Loucy (cell line): ENCODE measurements around the gene EIF2B1.
"Not testable (repeated sequence)": the region's sequence is repeated elsewhere in the genome, so short reads cannot be mapped to it uniquely, and the experiment has no call there.

Experiments used
- H2AFZ ChIP-seq: fragments of 200-600 bp; sonication (generic); 2 replicates; pipeline ENCODE4 v1.6.0; 2016; ENCODE audit warnings: antibody characterized with exemption, mild to moderate bottlenecking, low read length, moderate library complexity
- H3F3A ChIP-seq: fragments of 200-600 bp; 2 replicates; pipeline ENCODE4 v1.6.0; 2016; ENCODE audit warnings: antibody characterized with exemption, low read depth, mild to moderate bottlenecking
- H3K27me3 ChIP-seq: fragments of 200-600 bp; sonication (generic); 2 replicates; pipeline ENCODE4 v1.6.1; 2014; ENCODE audit warnings: low read length, mild to moderate bottlenecking; ENCODE audit not compliant: insufficient read depth, poor library complexity, severe bottlenecking
- H3K36me3 ChIP-seq: fragments of 200-600 bp; sonication (generic); 2 replicates; pipeline ENCODE4 v1.6.1; 2016; ENCODE audit warnings: low read length; ENCODE audit not compliant: insufficient read depth
- H3K4me1 ChIP-seq: fragments of 200-600 bp; sonication (generic); 2 replicates; pipeline ENCODE4 v1.5.1; 2014; ENCODE audit warnings: low read length, mild to moderate bottlenecking; ENCODE audit not compliant: insufficient read depth, poor library complexity, severe bottlenecking
- H3K4me2 ChIP-seq: fragments of 200-600 bp; sonication (generic); 2 replicates; pipeline ENCODE4 v1.6.0; 2014; ENCODE audit warnings: antibody characterized with exemption, low read length, low read depth, mild to moderate bottlenecking; ENCODE audit not compliant: poor library complexity, severe bottlenecking
- H3K4me3 ChIP-seq: fragments of 200-600 bp; sonication (generic); 2 replicates; pipeline ENCODE4 v1.5.1; 2014; ENCODE audit warnings: low read length, mild to moderate bottlenecking, mixed read lengths; ENCODE audit not compliant: poor library complexity, severe bottlenecking
- H3K79me2 ChIP-seq: fragments of 200-600 bp; sonication (generic); 2 replicates; pipeline ENCODE4 v1.6.1; 2014; ENCODE audit warnings: low read length; ENCODE audit not compliant: insufficient read depth
- H3K9ac ChIP-seq: fragments of 200-600 bp; sonication (generic); 2 replicates; pipeline ENCODE4 v1.6.0; 2014; ENCODE audit warnings: mild to moderate bottlenecking, low read depth, low read length, moderate library complexity; ENCODE audit not compliant: poor library complexity, severe bottlenecking
- H3K9me2 ChIP-seq: fragments of 200-600 bp; sonication (generic); replicated peaks from 2 replicates; pipeline ENCODE4 v1.6.1; 2016; ENCODE audit warnings: low read depth, low read length, mixed read lengths
- H3K9me3 ChIP-seq: fragments of 200-600 bp; sonication (generic); 2 replicates; pipeline ENCODE4 v1.6.1; 2014; ENCODE audit warnings: mild to moderate bottlenecking, antibody characterized with exemption, low read length, low read depth; ENCODE audit not compliant: insufficient read depth
- H4K20me1 ChIP-seq: fragments of 200-600 bp; sonication (generic); 2 replicates; pipeline ENCODE4 v1.6.0; 2014; ENCODE audit warnings: antibody characterized with exemption, low read length, mild to moderate bottlenecking; ENCODE audit not compliant: insufficient read depth, poor library complexity, severe bottlenecking
- CTCF ChIP-seq: fragments of 200-600 bp; sonication (generic); conservative IDR thresholded peaks from 2 replicates; pipeline ENCODE4 v1.5.1; 2014; ENCODE audit warnings: mild to moderate bottlenecking, antibody characterized with exemption, low read length
- EZH2phosphoT487 ChIP-seq: fragments of 200-600 bp; IDR thresholded peaks from 2 replicates; pipeline ENCODE4 v1.6.1; 2018; ENCODE audit warnings: antibody characterized with exemption, mild to moderate bottlenecking, moderate library complexity, borderline replicate concordance

EIF2B1 gene

DNA sequence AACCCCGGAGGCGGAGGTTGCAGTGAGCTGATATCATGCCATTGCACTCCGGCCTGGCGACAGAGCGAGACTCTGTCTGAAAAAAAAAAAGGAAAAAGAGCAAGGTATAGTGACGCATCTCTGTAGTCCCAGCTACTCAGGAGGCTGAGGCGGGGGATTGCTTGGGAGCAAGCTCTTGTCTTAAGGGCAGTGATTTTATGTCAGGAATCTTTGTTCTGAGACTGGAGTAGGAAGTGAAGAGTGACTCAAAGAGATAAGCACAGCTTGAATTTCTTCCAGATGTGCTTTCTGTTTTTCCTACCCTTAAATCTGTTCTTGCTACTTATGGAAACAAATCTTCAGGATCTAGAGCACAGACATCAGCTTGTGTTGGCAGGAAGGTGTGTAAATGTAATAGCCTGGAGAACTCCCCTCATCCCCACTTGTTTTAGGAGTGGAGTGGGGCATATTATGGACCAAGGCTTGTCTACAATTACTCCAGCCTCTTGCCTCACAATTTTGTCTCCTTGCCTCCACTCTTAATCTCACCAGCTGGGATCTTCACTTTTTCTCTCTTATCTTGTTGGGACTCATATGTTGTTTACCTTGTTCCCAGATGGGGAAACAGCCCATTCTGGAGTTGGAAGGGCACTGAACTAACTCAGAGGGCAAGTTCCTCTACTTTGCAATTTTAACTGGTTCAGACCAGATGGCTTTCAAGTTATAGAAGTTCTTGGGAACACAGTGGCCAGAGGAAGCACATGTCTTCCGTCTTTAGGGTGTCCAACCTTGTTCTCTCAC is 41.6 kb downstream of the EIF2B1 start:
- no peaks in the 10 kb centered on the region for H3K9me3 ChIP-seq

GRCh38 chr12:123580772-123581171 is 52.7 kb downstream of the EIF2B1 start:
- peaks cover 14% of the 10 kb centered on the region for H4K20me1 ChIP-seq
- H2AFZ ChIP-seq, result no peak overlapping the region
- H3K9me3 ChIP-seq, result no peaks in the 10 kb centered on the region
- peaks cover 33% of the 10 kb centered on the region for H3K79me2 ChIP-seq
- H3K9ac ChIP-seq, result no peak overlapping the region
- no peaks in the 10 kb centered on the region for H3F3A ChIP-seq
- H3K9me2 ChIP-seq, result no peaks in the 10 kb centered on the region
- H3K4me3 ChIP-seq, result no peak overlapping the region
- no peaks in the 10 kb centered on the region for H3K36me3 ChIP-seq
- no peak overlapping the region for H3K4me2 ChIP-seq
- H3K27me3 ChIP-seq, result no peaks in the 10 kb centered on the region
- TF ChIP-seq EZH2phosphoT487, result no peak
- no peak for TF ChIP-seq CTCF
- H3K4me1 ChIP-seq, result peaks cover 10% of the 10 kb centered on the region

More for the DNA sequence above, 41.6 kb downstream of the EIF2B1 start:
- Histone ChIP-seq H3K4me2 (peak overlapping the region; percentile 40), H2AFZ (no peak overlapping the region), H3K79me2 (peaks cover 83% of the 10 kb centered on the region), H3K36me3 (peaks cover 60% of the 10 kb centered on the region), H3K9me2 (no peaks in the 10 kb centered on the region), H3K4me1 (peaks cover 25% of the 10 kb centered on the region), H3K9ac (no peak overlapping the region), H3F3A (no peaks in the 10 kb centered on the region), H3K27me3 (no peaks in the 10 kb centered on the region), H4K20me1 (peaks cover 46% of the 10 kb centered on the region), H3K4me3 (no peak overlapping the region)
- no peak for TF ChIP-seq CTCF
- no peak for TF ChIP-seq EZH2phosphoT487

GRCh38 chr12:123578829-123579228 is 54.7 kb downstream of the EIF2B1 start:
- H3K9me3 ChIP-seq, H3K4me2 ChIP-seq, H3K36me3 ChIP-seq, H3K9ac ChIP-seq, H3K9me2 ChIP-seq, H3K27me3 ChIP-seq, H4K20me1 ChIP-seq, H2AFZ ChIP-seq, H3K4me3 ChIP-seq, H3K4me1 ChIP-seq, H3F3A ChIP-seq: not testable (repeated sequence)
- H3K79me2 ChIP-seq, result peaks cover 17% of the 10 kb centered on the region

DNA sequence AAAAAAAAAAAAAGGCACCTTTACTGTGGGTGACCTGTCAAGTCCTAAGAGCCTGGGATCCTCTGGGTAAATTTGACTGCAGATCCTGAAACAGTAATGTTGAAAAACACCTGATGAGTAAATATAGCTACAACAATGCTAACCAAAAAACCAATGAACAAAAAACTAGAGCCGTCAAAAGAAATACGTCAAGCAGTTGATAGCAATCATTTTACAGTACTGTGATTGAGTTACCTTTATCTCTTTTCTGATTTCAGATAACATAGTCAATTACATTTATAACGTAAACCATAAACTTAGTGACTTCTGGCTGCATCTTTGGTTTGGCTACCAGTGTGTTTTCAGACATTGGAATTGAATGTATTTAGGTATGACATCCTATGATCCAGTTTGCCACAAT is 55.2 kb downstream of the EIF2B1 start:
- Histone ChIP-seq H3K9me3 (no peaks in the 10 kb centered on the region), H3K36me3 (no peaks in the 10 kb centered on the region), H4K20me1 (no peaks in the 10 kb centered on the region), H3F3A (no peaks in the 10 kb centered on the region), H3K79me2 (peaks cover 11% of the 10 kb centered on the region), H3K9ac (no peak overlapping the region), H3K27me3 (no peaks in the 10 kb centered on the region), H2AFZ (no peak overlapping the region), H3K4me1 (peaks cover 5% of the 10 kb centered on the region), H3K9me2 (no peaks in the 10 kb centered on the region), H3K4me2 (no peak overlapping the region), H3K4me3 (no peak overlapping the region)
- TF ChIP-seq CTCF (no peak), EZH2phosphoT487 (no peak)
